ENCODE results near the gene UBXN4.
"Not testable (repeated sequence)": the region's sequence is repeated elsewhere in the genome, so short reads cannot be mapped to it uniquely, and the experiment has no call there.

DNA sequence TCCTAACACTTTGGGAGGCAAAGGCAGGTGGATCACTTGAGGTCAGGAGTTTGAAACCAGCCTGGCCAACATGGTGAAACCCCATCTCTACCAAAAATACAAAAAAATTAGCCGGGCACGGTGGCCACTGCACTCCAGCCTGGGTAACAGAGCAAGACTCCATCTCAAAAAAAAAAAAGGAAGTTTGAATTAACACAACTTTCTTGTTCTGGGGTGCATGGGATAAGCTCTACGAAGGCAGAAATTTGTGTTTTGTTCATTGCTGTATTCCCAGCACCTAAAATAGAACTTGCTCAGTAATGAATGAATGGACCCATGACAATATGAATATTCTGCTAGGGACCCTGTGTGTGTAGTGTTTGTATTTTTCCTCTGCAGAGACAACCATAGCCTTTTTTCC is 66.2 kb downstream of the UBXN4 start:
- TF ChIP-seq, protein P1, sequence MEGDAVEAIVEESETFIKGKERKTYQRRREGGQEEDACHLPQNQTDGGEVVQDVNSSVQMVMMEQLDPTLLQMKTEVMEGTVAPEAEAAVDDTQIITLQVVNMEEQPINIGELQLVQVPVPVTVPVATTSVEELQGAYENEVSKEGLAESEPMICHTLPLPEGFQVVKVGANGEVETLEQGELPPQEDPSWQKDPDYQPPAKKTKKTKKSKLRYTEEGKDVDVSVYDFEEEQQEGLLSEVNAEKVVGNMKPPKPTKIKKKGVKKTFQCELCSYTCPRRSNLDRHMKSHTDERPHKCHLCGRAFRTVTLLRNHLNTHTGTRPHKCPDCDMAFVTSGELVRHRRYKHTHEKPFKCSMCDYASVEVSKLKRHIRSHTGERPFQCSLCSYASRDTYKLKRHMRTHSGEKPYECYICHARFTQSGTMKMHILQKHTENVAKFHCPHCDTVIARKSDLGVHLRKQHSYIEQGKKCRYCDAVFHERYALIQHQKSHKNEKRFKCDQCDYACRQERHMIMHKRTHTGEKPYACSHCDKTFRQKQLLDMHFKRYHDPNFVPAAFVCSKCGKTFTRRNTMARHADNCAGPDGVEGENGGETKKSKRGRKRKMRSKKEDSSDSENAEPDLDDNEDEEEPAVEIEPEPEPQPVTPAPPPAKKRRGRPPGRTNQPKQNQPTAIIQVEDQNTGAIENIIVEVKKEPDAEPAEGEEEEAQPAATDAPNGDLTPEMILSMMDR (conservative IDR thresholded peaks at IDR 0.05), result not testable (repeated sequence)
- not testable (repeated sequence) for TF ChIP-seq ZFX (IDR thresholded peaks at IDR 0.05)

Data from C4-2B (cell line).